AG20443 (cell line): ENCODE data around the gene ITGA11.

Source experiments
- DNase-seq: peaks from one replicate; pipeline ENCODE4 v3.0.0; 2012; ENCODE audit warnings: low spot score, mixed read lengths

The ITGA11 gene

DNA sequence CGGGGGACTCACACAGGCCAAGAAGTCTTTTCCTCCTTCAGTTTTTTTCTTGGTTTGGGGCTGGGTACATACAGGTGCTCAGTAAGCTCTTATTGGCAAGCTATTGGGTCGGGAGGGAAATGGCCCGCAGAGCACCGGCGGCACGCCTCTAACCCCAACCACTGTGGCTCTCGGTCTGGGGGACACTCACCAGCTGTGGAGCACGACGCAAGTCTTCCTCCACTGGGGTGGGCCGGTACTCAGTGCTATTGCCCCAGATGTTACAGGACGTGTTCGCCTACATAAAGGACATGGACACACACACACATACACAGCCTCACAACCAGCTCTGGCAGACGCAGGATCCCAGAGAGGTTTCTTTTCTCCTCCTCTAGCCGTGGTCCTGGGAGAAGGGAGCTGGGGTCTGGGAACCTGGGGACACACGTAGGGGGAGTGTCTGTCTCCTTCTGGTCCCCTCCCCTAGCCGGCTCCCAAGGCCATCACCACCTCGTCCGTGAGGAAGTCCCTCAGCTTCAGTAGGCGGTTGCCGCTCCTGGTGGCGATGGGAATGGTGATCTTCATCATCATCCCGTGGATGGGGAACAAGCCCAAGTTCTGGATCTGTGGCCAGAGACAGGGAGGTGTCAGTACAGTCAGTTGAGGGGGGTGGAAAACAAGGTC lies 121.0 kb downstream of the ITGA11 start:
- no peak for DNase-seq

DNA sequence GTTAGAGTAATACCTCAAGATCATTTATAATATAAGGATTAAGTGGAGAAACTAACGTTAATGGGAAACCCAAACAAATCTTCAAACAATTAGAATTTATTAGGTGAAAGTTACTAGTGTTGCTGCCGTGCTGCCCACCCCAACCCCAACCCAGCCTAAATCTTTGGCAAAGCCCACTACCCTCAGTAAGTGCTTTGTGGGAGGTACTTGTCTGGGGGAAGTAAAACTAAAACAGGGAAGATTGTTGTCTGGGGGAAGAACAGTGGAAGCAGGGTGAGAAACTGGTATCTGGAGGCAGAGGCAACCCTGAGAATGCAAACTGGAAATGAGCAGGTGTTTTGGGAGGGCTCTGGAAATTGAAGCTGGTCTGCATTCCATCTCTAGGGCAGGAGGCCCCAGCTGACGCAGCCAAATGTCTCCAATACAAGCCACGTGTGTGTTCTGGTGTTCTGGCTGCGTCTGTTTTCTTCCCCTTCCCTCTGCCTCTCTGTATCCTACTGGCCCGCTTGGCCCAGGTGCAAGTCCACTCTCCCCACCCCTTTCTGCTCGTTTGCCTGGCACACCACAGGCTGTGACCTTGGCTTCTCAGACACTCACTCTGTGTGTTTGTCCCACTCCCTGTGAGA lies 121.7 kb downstream of the ITGA11 start:
- no peak for DNase-seq

DNA sequence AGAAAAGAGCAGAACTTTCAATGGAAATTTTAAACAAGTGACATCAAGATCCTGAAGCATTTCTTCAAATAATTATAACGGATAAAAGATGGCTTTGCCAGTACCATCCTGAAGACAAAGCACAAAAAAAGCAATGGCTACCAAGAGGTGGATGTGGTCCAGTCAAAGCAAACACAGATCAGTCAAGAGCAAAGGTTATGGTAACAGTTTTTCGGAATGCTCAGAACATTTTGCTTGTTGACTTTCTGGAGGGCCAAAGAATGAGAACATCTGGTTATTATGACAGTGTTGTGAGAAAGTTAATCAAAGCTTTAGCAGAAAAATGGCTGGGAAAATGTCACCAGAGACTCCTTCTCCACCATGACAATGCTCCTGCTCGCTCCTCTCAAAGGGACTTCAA lies 122.9 kb downstream of the ITGA11 start:
- DNase-seq = no peak

DNA sequence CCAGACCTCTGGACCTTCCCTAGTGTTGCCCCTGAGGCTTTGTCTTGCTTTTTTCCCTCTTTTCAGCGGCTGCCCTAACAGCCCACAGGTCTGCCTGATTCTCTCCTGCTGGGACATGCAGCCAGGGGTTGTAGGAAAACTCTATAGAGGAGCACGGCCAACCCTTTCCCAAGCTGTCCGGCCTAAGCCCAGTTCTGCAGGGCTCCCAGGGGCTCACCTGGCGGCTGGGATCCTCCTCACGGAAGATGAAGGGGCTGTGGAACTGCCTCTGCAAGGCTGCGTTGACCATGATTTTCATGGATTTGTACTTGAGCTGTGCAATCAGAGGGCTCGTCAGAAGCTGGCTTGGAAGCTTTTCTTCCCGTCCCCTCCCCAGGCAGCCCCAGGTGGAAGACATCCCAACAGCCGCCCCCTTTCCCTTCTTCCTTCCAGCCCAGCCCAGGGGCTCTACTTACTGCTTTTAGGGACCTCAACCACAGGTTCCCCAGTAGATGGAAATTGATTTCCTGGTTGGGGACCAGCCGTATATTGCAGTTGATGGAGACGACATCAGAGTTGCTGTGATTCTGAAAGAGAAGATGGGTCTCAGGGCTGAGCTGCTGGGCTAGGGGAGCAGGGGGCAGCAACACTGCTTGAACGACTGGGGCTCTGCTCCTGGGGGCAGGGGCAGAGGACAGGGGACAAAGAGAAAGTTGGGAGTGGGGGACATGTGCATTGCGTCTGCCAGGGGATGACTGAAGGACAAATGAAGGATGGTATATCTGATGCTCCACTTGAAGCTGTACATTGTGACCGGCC lies 124.6 kb downstream of the ITGA11 start:
- no peak for DNase-seq

DNA sequence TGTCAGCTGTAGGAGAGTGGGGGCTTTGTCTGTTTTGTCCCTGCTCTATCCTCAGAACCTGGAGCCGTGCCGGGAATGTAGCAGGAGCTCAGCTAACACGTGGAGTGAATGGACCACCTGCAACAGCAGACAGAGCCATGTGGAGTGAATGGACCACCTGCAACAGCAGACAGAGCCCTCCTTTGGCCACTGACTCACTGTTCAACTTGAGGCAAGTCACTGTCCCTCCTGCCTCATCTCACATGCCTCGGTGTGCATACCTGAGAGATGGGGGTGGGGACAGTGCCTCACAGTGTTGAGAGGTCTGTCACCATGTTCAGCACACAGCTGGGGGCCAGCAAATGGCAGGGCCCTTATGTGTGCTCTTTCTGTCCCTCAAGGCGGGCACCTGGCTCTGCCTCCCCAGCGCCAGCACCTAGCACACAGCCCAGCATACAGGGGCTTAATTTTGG lies 126.5 kb downstream of the ITGA11 start:
- DNase-seq = no peak

DNA sequence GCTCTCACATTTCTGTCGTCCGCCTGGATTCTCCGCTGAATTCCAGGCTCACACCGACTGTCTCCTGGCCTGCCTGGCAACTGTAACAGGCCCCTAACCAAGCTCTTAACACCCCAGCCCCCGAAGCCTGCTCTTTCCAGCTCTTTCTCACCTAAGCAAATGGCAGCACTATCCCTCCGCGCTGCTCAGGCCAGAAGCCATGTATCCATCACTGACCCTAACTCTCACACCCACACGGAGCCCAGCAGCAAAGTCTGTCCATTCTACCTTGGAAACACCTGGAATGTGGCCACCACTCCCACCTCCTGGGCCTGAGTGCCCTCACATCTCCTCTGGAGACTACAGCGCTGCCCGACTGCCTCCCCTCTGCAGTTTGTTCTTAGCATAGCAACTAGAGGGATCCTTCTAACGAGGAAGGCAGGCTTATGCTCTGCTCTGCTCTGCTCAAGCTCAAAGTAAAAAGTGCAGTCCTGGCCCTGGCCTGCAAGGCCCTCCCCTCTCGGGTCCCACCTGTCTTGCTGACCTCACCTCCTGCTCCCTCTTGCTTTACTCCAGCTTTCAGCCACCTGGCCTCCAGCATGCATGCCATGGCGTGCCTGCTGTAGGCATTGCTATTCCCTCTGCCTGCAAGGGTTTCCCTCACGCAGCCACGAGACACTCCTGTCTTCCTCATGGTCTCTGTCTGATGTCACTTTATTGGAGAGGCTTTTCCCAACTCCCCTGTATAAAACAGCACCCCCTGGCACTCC lies 127.2 kb downstream of the ITGA11 start:
- DNase-seq = peak; percentile 3

DNA sequence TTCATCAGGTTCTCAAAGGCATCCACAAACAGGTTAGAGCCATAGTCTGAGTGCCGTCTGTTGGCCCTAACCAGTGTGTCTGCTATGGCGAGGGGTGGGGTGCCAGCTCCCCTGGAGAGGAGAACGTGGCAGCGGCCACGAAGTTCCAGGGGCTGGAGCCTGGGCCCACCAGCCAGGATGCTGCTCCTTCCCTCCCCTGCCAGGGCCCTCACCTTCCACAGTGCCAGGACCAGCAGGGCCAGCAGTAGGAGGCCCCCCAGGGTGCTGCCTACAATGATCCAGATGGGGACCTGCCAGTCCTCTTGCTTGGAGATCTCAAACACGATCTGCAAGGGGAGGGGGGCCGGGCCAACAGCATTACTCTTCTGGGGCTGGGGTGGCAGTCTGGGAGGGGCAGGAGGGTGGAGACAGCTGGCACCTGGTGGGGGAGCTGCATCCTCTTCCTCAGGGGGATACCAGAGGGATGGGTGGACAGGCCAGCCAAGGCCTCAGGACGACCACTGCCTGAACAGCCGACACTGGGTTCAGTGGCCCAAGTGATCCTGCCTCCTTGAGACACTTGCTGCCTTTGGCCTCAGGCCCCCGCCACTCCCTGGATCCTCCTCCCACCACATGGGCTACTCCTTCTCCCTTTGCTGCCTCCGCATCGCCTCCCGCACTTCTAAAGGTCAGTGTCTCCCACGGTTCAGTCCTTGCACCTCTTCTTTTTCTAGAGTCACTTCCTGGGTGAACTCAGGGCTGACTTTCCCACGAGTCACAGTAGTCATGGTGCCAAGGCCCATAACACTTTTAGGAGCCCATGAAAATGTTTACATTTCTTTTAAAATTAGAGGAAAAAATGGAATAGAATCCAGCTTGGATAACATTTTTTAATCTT lies 128.2 kb downstream of the ITGA11 start:
- peak; percentile 5 for DNase-seq

DNA sequence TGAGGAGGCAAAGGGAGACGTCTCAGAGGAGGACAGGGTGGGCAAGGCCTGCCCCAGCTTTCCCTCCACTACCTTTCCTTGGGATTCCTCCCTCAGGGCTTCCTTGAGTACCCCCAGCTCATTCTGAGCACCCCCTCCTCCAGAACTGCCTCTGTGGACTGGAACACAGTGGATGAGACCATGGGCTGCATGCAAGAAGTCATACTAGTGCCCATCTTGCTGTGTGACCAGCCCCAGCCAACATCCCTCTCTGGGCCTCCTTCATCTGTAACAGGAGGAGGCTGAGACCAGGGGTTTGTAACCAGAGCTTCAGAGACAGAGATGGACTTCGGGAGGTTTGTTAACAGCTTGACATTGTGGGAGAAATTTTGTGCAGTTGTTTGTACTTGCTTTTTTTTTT lies 128.8 kb downstream of the ITGA11 start:
- peak; percentile 1 for DNase-seq

DNA sequence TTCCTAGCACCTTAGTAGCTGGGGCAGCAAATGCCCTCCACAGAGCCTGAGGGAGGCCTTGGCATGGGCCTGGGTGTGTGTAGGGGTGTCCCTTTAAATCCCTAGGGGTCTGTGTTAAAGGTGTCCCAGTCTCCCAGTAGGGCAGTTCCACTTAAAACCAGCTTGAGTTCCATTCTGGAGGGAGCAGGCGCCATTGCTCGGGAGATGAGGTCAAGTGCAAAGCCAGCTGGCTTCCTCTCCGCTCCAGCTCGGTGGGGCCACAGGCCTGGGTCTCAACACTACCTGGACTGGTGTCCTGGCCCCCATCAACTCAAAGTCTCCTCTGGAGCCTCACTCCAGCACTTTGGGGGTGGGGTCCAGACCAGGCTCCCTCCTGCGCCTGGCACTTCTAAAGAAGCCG lies 129.2 kb downstream of the ITGA11 start:
- no peak for DNase-seq

DNA sequence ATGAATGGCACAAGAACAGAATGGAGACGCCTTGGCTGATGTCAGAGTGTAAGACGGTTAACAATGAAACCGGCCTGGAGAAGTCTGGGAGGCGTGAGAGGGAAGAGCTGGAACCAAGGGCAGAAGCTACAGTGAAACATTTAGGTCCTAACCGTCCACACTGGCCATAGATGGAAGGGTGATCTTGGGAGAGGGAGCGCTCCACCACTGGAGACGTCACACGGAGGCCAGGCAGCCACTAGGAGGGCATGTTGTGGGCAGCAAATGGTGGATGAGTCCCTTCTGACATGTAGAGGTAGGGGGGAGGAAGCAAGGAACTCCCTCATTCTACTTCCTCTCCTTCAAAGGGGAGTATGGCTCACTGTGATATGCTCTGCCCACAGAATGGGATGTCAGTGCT lies 130.7 kb downstream of the ITGA11 start:
- no peak for DNase-seq

DNA sequence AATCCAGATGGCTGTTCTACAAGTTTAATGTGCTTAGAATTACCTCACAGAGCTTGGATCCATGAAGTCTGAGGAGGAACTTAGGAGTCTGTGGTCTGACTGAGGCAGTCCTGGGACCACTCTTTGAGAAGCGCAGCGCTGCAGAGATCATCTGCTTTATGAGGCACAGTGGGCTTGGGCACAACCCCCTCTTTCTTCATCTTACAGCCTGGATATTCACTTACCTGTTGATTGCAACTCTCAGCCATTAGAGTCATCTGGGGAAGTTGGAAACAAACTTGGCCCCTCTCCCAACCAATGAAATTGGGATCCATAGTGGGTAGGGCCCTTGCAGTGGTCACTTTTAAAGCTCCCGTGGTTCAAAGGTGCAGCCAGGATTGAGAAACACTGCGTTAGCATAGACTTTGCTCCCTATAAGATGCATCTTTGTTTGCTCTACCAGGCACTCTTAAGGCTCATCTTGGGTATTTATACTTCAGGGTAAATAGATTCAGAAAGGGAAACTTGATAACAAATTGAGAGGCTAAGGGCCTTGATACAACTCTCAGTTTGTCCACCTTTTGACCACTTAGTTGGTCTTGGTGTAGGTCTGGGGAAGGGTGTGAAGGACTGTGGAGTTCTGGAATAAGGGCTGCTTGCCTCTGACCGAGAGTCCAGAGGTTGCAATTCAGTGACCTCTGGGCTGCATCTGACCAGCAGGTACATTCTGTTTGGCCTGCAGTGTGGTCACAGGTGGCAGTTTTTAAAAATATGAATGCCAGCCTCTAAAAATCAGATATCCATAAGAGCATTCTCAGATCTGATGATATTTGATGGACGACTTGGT lies 131.6 kb downstream of the ITGA11 start:
- no peak for DNase-seq

DNA sequence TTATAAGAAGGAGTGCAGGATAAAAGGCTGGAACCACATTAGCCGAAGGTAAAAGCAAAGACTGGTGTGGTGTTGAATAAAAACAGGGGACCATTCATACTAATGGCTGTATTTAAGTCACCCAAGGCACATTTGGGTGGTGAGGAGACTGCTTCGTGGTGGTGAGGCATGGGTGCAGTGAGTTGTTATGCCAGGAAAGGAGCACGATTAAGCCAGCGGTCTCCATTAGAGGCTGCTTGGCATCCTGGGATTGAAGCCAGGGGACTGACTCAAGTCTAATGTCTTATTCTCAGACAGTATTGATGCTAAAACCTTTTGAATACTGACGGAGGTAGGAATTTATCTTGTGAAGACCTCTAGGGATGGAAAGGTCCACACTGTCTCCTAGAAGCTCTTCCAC lies 132.5 kb downstream of the ITGA11 start:
- DNase-seq = no peak

DNA sequence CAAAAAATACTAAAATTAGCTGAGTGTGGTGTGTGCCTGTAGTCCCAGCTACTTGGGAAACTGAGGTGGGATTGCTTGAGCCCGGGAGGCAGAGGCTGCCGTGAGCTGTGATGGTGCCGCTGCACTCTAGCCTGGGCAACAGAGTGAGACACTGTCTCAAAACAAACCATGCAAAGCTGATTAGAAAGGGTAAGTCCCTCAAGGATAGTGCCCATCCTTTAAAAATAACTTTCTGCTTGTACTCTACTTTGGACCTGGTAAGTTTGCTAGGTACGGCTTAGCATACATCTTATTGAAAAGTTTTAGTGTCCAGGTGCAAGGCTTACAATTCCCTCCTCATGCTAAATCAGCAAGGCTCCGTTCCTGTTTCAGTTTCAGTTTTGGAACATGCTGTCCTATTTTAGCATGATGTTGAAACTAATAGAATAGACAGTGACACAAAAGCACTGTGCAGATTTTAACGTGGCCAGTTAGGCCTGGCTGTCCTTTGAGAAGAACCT lies 133.0 kb downstream of the ITGA11 start:
- DNase-seq = no peak

DNA sequence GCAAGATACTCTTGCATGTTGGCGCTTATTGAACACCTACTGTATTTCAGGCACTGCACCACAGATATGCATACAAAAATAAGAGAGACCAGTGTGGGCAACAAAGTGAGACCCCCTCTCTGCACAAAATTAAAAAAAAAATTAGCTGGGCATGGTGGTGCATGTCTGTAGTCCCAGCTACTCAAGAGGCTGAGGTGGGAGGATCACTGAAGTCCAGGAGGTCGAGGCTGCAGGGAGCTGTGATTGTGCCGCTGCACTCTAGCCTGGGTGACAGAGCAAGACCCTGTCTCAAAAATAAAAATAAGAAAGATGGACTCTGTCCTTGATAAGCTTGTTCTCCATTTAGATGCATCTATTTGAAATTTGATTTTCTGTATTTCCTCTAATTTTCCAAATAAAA lies 133.6 kb downstream of the ITGA11 start:
- no peak for DNase-seq

DNA sequence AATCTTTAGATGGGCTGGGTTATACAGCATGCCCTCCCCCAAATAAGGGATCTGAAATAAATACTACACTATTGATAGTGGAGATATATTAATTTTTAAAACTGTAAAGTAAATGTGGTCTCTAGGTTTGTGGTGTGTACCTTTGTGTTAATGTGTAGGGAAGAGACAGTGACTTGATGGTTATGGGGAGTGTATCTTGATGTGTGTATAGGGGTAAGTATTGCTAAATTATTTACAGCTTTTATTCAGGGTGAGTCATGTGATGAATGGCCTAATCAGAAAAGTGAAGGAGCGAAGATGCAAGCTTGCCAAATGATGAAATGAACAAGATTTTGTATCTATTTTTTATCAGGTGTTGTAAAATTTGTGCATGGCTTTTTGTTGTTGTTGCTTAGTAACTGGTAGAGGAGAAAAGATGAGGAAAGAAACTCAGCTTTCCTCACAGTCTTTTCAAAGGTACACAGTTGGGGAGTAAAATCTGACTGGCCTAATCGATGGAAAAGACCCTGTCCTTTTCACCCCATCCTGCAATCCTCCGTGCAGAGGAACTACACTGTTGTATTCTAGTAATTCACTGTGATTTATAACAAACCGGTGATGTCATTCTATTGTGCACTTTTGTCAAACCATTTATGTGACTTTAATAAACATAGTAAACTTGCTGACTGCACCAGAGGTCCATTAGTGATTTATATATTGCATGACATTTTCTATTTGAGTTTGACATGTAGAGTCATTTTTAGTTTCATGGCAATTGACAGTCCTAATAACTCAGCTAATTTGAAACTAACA lies 136.8 kb downstream of the ITGA11 start:
- no peak for DNase-seq

DNA sequence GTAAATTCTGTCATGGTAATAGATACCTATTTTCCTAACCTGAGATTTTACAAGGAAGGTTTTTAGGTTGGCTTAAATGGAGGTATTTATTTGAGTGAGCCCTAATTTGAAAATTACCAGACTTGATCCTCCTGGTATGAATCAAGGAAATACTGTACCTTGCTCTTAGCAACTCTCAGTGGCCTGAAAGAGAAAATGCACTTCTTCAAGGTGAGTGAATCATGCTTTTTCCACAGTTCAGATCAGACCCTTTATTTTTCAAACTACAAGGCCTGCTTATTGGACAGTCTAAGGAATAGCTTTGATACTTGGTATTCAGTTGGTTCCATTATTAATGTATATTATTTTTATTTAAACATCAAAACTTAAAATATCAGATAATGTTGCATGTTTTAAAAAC lies 139.0 kb downstream of the ITGA11 start:
- DNase-seq = no peak

DNA sequence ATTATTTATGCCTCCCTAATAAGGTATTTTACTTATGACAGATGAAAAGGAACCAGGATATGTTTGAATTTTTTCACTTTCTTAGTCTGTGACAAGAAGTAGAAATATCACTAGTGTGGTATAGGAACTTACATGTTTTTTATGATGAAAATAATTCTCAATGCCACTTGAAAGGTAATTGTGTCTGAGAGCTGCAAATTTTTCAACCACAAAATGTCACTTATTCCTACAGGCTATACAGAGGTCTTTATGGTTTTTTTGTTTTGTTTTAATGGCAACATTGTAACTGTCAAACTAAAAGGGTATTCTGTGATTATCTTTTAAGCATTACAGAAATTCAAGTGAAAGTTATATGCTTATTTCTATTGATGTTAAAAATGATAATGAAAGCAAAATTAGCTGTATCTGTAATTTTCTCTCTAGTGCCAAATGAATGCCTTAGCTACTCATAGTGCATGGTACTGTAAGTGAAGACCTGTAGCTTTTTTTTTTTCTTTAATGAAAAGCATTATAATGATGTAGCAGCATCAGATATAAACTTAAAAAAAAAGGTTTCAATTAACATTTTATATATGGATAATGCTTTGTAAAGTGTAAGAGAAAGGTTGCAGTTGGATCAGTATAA lies 139.7 kb downstream of the ITGA11 start:
- no peak for DNase-seq

DNA sequence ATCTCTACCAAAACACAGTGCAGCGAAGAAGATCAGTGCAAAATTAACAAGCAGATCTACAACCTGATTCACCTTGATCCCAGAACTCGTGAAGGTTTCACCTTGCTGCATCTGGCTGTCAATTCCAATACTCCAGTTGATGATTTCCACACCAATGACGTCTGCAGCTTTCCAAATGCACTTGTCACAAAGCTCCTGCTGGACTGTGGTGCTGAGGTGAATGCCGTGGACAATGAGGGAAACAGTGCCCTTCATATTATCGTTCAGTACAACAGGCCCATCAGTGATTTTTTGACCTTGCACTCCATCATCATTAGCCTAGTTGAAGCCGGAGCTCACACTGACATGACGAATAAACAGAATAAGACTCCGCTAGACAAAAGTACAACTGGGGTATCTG lies 141.2 kb downstream of the ITGA11 start:
- DNase-seq = no peak
